PC-9 (cell line): Measurements from ENCODE around the gene LACTB.

Experiments
- CTCF ChIP-seq: fragments of 200-600 bp; sonication (generic); conservative IDR thresholded peaks from 2 replicates; pipeline ENCODE4 v1.6.1; 2017; ENCODE audit warnings: mixed run types, antibody characterized with exemption, mild to moderate bottlenecking, moderate library complexity
- EZH2 ChIP-seq: fragments of 200-600 bp; sonication (generic); IDR thresholded peaks from 2 replicates; pipeline ENCODE4 v1.8.0; 2017; ENCODE audit warnings: antibody characterized with exemption, low read depth

GRCh38 chr15:63109498-63109897, 12.2 kb upstream of the LACTB start:
- TF ChIP-seq CTCF, result no peak
- no peak for TF ChIP-seq EZH2
